CD4-positive, CD25-positive, alpha-beta regulatory T cell (primary cell): Measurements from ENCODE around the gene TP63. TPM values are rescaled to one million over a fixed set of nuclear protein-coding genes. Genes with fewer than 3 reads are reported as not detected.

Source experiments
- ATAC-seq, 2 donors: fragments of 150-1000 bp; cut with Tn5 transposase; one replicate each; pipeline ENCODE4 v1.10.0; 2021; ENCODE audit warnings: low read depth in 2 of 2, moderate number of reproducible peaks in 2 of 2, moderate library complexity in 1 of 2
- DNase-seq, 3 donors: peaks; one replicate each; pipeline versions ENCODE4 v3.0.0 to v3.0.0-alpha.2; 2012 to 2022; ENCODE audit warnings: mixed read lengths in 1 of 3
- H3K27ac ChIP-seq: one replicate; pipeline ENCODE4 v1.7.0; 2013; ENCODE audit warnings: mild to moderate bottlenecking, low read length; ENCODE audit not compliant: insufficient read depth, poor library complexity, severe bottlenecking
- H3K27me3 ChIP-seq: one replicate; pipeline ENCODE4 v1.7.0; 2013; ENCODE audit warnings: low read length; ENCODE audit not compliant: control insufficient read depth, insufficient read depth
- H3K36me3 ChIP-seq: one replicate; pipeline ENCODE4 v1.7.0; 2013; ENCODE audit warnings: mild to moderate bottlenecking, low read length, moderate library complexity; ENCODE audit not compliant: control insufficient read depth, insufficient read depth
- H3K4me1 ChIP-seq: 2 replicates; pipeline ENCODE4 v1.7.0; 2013; ENCODE audit warnings: mild to moderate bottlenecking, low read length; ENCODE audit not compliant: insufficient read depth, control insufficient read depth, poor library complexity, severe bottlenecking
- H3K4me3 ChIP-seq: one replicate; pipeline ENCODE4 v1.7.0; 2013; ENCODE audit warnings: low read depth, mild to moderate bottlenecking, low read length, moderate library complexity
- H3K9me3 ChIP-seq, 2 experiments: 1 replicate in 1 of 2; 2 replicates in 1 of 2; pipeline ENCODE4 v1.7.0; 2013; ENCODE audit warnings: low read length in 2 of 2, mild to moderate bottlenecking in 1 of 2, moderate library complexity in 1 of 2; ENCODE audit not compliant: control insufficient read depth in 2 of 2
- H3K27ac Mint-ChIP-seq, 3 donors: one replicate each; pipeline ENCODE4 v1.8.0; 2020 to 2022; ENCODE audit warnings: mild to moderate bottlenecking in 3 of 3, mixed read lengths in 3 of 3, moderate library complexity in 2 of 3
- H3K27me3 Mint-ChIP-seq: one replicate; pipeline ENCODE4 v1.8.0; 2022; ENCODE audit warnings: mild to moderate bottlenecking, mixed read lengths
- H3K36me3 Mint-ChIP-seq: one replicate; pipeline ENCODE4 v1.8.0; 2020; ENCODE audit warnings: mixed read lengths
- H3K4me1 Mint-ChIP-seq, 4 donors: one replicate each; pipeline ENCODE4 v1.8.0; 2020 to 2022; ENCODE audit warnings: mixed read lengths in 4 of 4, mild to moderate bottlenecking in 1 of 4
- H3K4me3 Mint-ChIP-seq, 4 donors: one replicate each; pipeline ENCODE4 v1.8.0; 2020 to 2022; ENCODE audit warnings: mild to moderate bottlenecking in 4 of 4, mixed read lengths in 4 of 4, moderate library complexity in 3 of 4
- H3K9me3 Mint-ChIP-seq, 7 donors: one replicate each; pipeline ENCODE4 v1.8.0; 2020 to 2022; ENCODE audit warnings: mixed read lengths in 7 of 7, mild to moderate bottlenecking in 3 of 7, moderate library complexity in 2 of 7
- polyA plus RNA-seq, 4 donors: library from polyadenylated mRNA; unstranded; fragments of 300-500 nt; fragmentation: Illumina TruSeq; gene quantifications; one replicate each; pipeline ENCODE4 v1.2.3, GENCODE V29; 2021
- total RNA-seq: library from RNA; stranded (reverse); gene quantifications from one replicate; pipeline ENCODE4 v1.2.3, GENCODE V29; 2022

Gene TP63
- total and polyA plus RNA-seq, 5 donors from 2014 or later, result 0.10 to 0.89 (median 0.20) TPM; not detected in 1

- H3K27ac Mint-ChIP-seq, result no peak overlapping the region
- H3K36me3 Mint-ChIP-seq, result no peaks in the 10 kb centered on the region
- no peaks in the 10 kb centered on the region for H3K9me3 Mint-ChIP-seq
- no peaks in the 10 kb centered on the region for H3K27me3 Mint-ChIP-seq
- Histone ChIP-seq H3K4me1 (peaks cover 7% of the 10 kb centered on the region), H3K27ac (no peak overlapping the region), H3K36me3 (no peaks in the 10 kb centered on the region), H3K4me3 (no peak overlapping the region), H3K9me3 (no peaks in the 10 kb centered on the region), H3K27me3 (no peaks in the 10 kb centered on the region)
- H3K4me1 Mint-ChIP-seq, result peaks cover 13 to 51% (median 24%) of the 10 kb centered on the region in 4 donors
- DNase-seq (no peak), ATAC-seq (no peak)
- no peak overlapping the region for H3K4me3 Mint-ChIP-seq
Measured at GRCh38 chr3:189626286-189626685, 4.9 kb upstream of the TP63 start.

GRCh38 chr3:189629803-189630455 lies 1.3 kb upstream of the TP63 start:
- no peaks in the 10 kb centered on the region for H3K9me3 Mint-ChIP-seq
- ATAC-seq, result no peak
- H3K4me3 Mint-ChIP-seq, result peak overlapping the region in 2 of 4 donors; percentile 1 to 32
- H3K4me1 Mint-ChIP-seq, result peaks cover 7 to 23% (median 16%) of the 10 kb centered on the region in 4 donors
- H3K27ac Mint-ChIP-seq, result no peak overlapping the region
- Histone ChIP-seq H3K4me1 (peaks cover 7% of the 10 kb centered on the region), H3K27ac (no peak overlapping the region), H3K27me3 (no peaks in the 10 kb centered on the region), H3K4me3 (no peak overlapping the region), H3K9me3 (no peaks in the 10 kb centered on the region), H3K36me3 (no peaks in the 10 kb centered on the region)
- no peak for DNase-seq
- no peaks in the 10 kb centered on the region for H3K27me3 Mint-ChIP-seq
- no peaks in the 10 kb centered on the region for H3K36me3 Mint-ChIP-seq

GRCh38 chr3:189630767-189631372 lies 319 bp upstream of the TP63 start:
- Mint-ChIP-seq H3K27me3 (no peaks in the 10 kb centered on the region), H3K4me1 (peaks cover 7 to 19% (median 13%) of the 10 kb centered on the region in 4 donors), H3K9me3 (peaks cover 0 to 1% (median 0%) of the 10 kb centered on the region in 7 donors), H3K27ac (peak overlapping the region in 1 of 3 donors; percentile 25), H3K36me3 (no peaks in the 10 kb centered on the region), H3K4me3 (no peak overlapping the region)
- Histone ChIP-seq H3K9me3 (no peaks in the 10 kb centered on the region), H3K36me3 (no peaks in the 10 kb centered on the region), H3K27ac (no peak overlapping the region), H3K27me3 (no peaks in the 10 kb centered on the region), H3K4me1 (peaks cover 7% of the 10 kb centered on the region), H3K4me3 (no peak overlapping the region)
- ATAC-seq (no peak), DNase-seq (no peak)

- Mint-ChIP-seq H3K4me3 (no peak overlapping the region), H3K9me3 (peaks cover 0 to 1% (median 0%) of the 10 kb centered on the region in 7 donors), H3K27ac (peak overlapping the region in 1 of 3 donors; percentile 23), H3K4me1 (peaks cover 7 to 19% (median 13%) of the 10 kb centered on the region in 4 donors), H3K36me3 (no peaks in the 10 kb centered on the region), H3K27me3 (no peaks in the 10 kb centered on the region)
- Histone ChIP-seq H3K27ac (no peak overlapping the region), H3K4me3 (no peak overlapping the region), H3K27me3 (no peaks in the 10 kb centered on the region), H3K9me3 (no peaks in the 10 kb centered on the region), H3K36me3 (no peaks in the 10 kb centered on the region), H3K4me1 (peaks cover 7% of the 10 kb centered on the region)
- DNase-seq, result no peak
- ATAC-seq, result no peak
Measured at GRCh38 chr3:189631409-189631808, 220 bp downstream of the TP63 start.

GRCh38 chr3:189632242-189632641 lies 1.1 kb downstream of the TP63 start:
- Histone ChIP-seq H3K27ac (no peak overlapping the region), H3K4me1 (peaks cover 7% of the 10 kb centered on the region), H3K36me3 (no peaks in the 10 kb centered on the region), H3K27me3 (no peaks in the 10 kb centered on the region), H3K4me3 (peak overlapping the region; percentile 14), H3K9me3 (no peaks in the 10 kb centered on the region)
- ATAC-seq, result no peak
- Mint-ChIP-seq H3K36me3 (no peaks in the 10 kb centered on the region), H3K27me3 (no peaks in the 10 kb centered on the region), H3K4me1 (peaks cover 7 to 19% (median 13%) of the 10 kb centered on the region in 4 donors), H3K27ac (no peak overlapping the region), H3K9me3 (peaks cover 0 to 1% (median 0%) of the 10 kb centered on the region in 7 donors), H3K4me3 (no peak overlapping the region)
- no peak for DNase-seq

GRCh38 chr3:189635339-189635738 lies 4.2 kb downstream of the TP63 start:
- no peak overlapping the region for H3K4me3 Mint-ChIP-seq

GRCh38 chr3:189636048-189636447 lies 4.9 kb downstream of the TP63 start:
- Mint-ChIP-seq H3K4me3 (no peak overlapping the region), H3K27me3 (no peaks in the 10 kb centered on the region), H3K36me3 (no peaks in the 10 kb centered on the region), H3K27ac (no peak overlapping the region), H3K4me1 (peaks cover 3 to 20% (median 6%) of the 10 kb centered on the region in 4 donors), H3K9me3 (peaks cover 0 to 1% (median 0%) of the 10 kb centered on the region in 7 donors)
- Histone ChIP-seq H3K27me3 (no peaks in the 10 kb centered on the region), H3K4me3 (no peak overlapping the region), H3K9me3 (no peaks in the 10 kb centered on the region), H3K4me1 (peaks cover 1% of the 10 kb centered on the region), H3K27ac (no peak overlapping the region), H3K36me3 (no peaks in the 10 kb centered on the region)
- DNase-seq (no peak), ATAC-seq (no peak)

More at GRCh38 chr3:189635339-189635738, 4.2 kb downstream of the TP63 start:
- Histone ChIP-seq H3K27ac (no peak overlapping the region), H3K36me3 (no peaks in the 10 kb centered on the region), H3K27me3 (no peaks in the 10 kb centered on the region), H3K4me1 (peaks cover 7% of the 10 kb centered on the region), H3K4me3 (no peak overlapping the region), H3K9me3 (no peaks in the 10 kb centered on the region)
- Mint-ChIP-seq H3K27me3 (no peaks in the 10 kb centered on the region), H3K9me3 (peaks cover 0 to 1% (median 0%) of the 10 kb centered on the region in 7 donors), H3K27ac (no peak overlapping the region), H3K36me3 (no peaks in the 10 kb centered on the region), H3K4me1 (peaks cover 7 to 14% (median 11%) of the 10 kb centered on the region in 4 donors)
- ATAC-seq (no peak), DNase-seq (no peak)
